NCI-H2227 (cell line): ENCODE measurements around the gene MCF2L2.
"Not testable (repeated sequence)": the region's sequence is repeated elsewhere in the genome, so short reads cannot be mapped to it uniquely, and the experiment has no call there.

Experiments used
- DNase-seq: peaks from one replicate; lab custom pipeline; 2025; ENCODE audit not compliant: unreplicated experiment; lab: John Stamatoyannopoulos, UW

MCF2L2 gene

GRCh38 chr3:183244981-183245476 lies 183.4 kb downstream of the MCF2L2 start:
- no peak for DNase-seq

- DNase-seq, result no peak
Observed at GRCh38 chr3:183244219-183244618, 184.2 kb downstream of the MCF2L2 start.

GRCh38 chr3:183242431-183242830 lies 186.0 kb downstream of the MCF2L2 start:
- DNase-seq, result no peak

GRCh38 chr3:183239046-183239445 lies 189.4 kb downstream of the MCF2L2 start:
- no peak for DNase-seq

GRCh38 chr3:183233966-183234365 lies 194.5 kb downstream of the MCF2L2 start:
- DNase-seq, result no peak

GRCh38 chr3:183230826-183231225 lies 197.6 kb downstream of the MCF2L2 start:
- no peak for DNase-seq

GRCh38 chr3:183230251-183230650 lies 198.2 kb downstream of the MCF2L2 start:
- not testable (repeated sequence) for DNase-seq

- DNase-seq, result no peak
Observed at GRCh38 chr3:183229178-183229577, 199.2 kb downstream of the MCF2L2 start.

GRCh38 chr3:183227586-183227985 lies 200.8 kb downstream of the MCF2L2 start:
- DNase-seq, result no peak

- no peak for DNase-seq
Observed at GRCh38 chr3:183226333-183226890, 202.0 kb downstream of the MCF2L2 start.

- no peak for DNase-seq
Observed at GRCh38 chr3:183224180-183224970, 204.0 kb downstream of the MCF2L2 start.

GRCh38 chr3:183222631-183223235 lies 205.7 kb downstream of the MCF2L2 start:
- DNase-seq, result no peak

- no peak for DNase-seq
Observed at GRCh38 chr3:183220828-183221227, 207.6 kb downstream of the MCF2L2 start.

- DNase-seq, result no peak
Observed at GRCh38 chr3:183218826-183219225, 209.6 kb downstream of the MCF2L2 start.

- DNase-seq, result no peak
Observed at GRCh38 chr3:183217548-183218332, 210.7 kb downstream of the MCF2L2 start.

GRCh38 chr3:183215591-183216202 lies 212.7 kb downstream of the MCF2L2 start:
- no peak for DNase-seq

GRCh38 chr3:183214277-183214612 lies 214.2 kb downstream of the MCF2L2 start:
- no peak for DNase-seq

GRCh38 chr3:183213415-183214276 lies 214.8 kb downstream of the MCF2L2 start:
- no peak for DNase-seq

GRCh38 chr3:183212565-183212964 lies 215.9 kb downstream of the MCF2L2 start:
- DNase-seq, result no peak

GRCh38 chr3:183212096-183212495 lies 216.3 kb downstream of the MCF2L2 start:
- DNase-seq, result no peak
